Endothelial cell of umbilical vein (primary cell): Measurements from ENCODE around the gene ZFYVE28. TPM values are rescaled to one million over a fixed set of nuclear protein-coding genes. Genes with fewer than 3 reads are reported as not detected.

Source experiments
- BruUV-seq: library from RNA; stranded (reverse); fragments of 400-500 nt; replicated peaks from 2 replicates; lab custom pipeline; 2021; lab: Mats Ljungman, UMichigan
- CTCF ChIA-PET: fragments of 300-600, 350-600 bp; sonication (Branson Sonifier 250); formaldehyde crosslinking; loops from one replicate; lab custom pipeline; 2021; ENCODE audit warnings: antibody characterized with exemption, inconsistent platforms; lab: Charles Lee
- POLR2A ChIA-PET: fragments of 300-600, 350-600 bp; sonication (Branson Sonifier 250); formaldehyde crosslinking; loops from one replicate; lab custom pipeline; 2021; ENCODE audit warnings: antibody characterized with exemption, inconsistent platforms; lab: Charles Lee
- DNase-seq: peaks from one replicate; pipeline ENCODE4 v3.0.0-alpha.2; 2011; ENCODE audit warnings: low read depth, low spot score
- FAIRE-seq: peaks from 2 replicates; lab custom pipeline; 2011; peaks lifted over from hg19 to GRCh38; lab: Jason Lieb, UNC
- H2AFZ ChIP-seq: 2 replicates; pipeline ENCODE4 v1.6.0; 2012; ENCODE audit warnings: low read depth, low read length, control low read depth, inconsistent platforms
- H3K27ac ChIP-seq: 2 replicates; pipeline ENCODE4 v1.5.1; 2011; ENCODE audit warnings: low read depth, mild to moderate bottlenecking, control low read depth, low read length, moderate library complexity; ENCODE audit not compliant: insufficient read depth
- H3K27me3 ChIP-seq, 2 experiments: 2 replicates each; pipeline versions ENCODE4 v1.6.0 to v1.6.1; 2011; ENCODE audit warnings: low read length in 2 of 2, mixed read lengths in 1 of 2; ENCODE audit not compliant: control insufficient read depth in 2 of 2, insufficient read depth in 2 of 2
- H3K36me3 ChIP-seq, 2 experiments: 2 replicates in 1 of 2; 3 replicates in 1 of 2; pipeline ENCODE4 v1.5.1; 2011; ENCODE audit warnings: low read length in 2 of 2, mild to moderate bottlenecking in 1 of 2, moderate library complexity in 1 of 2; ENCODE audit not compliant: control insufficient read depth in 2 of 2, insufficient read depth in 2 of 2; ENCODE audit errors: extremely low read depth in 1 of 2
- H3K4me1 ChIP-seq: 3 replicates; pipeline ENCODE4 v1.5.1; 2011; ENCODE audit warnings: mild to moderate bottlenecking, low read length; ENCODE audit not compliant: control insufficient read depth, insufficient read depth; ENCODE audit errors: extremely low read depth
- H3K4me2 ChIP-seq: 2 replicates; pipeline ENCODE4 v1.6.1; 2011; ENCODE audit warnings: low read length, control low read depth, mixed read lengths; ENCODE audit not compliant: insufficient read depth
- H3K4me3 ChIP-seq, 3 experiments: fragments of 200-600 bp in 1 of 3; sonication (generic), shearing (Covaris generic) in 1 of 3; replicated peaks in 1 of 3; 2 replicates each; pipeline ENCODE4 v1.5.1; 2011 to 2016; ENCODE audit warnings: control low read depth in 3 of 3, low read length in 3 of 3, mild to moderate bottlenecking in 2 of 3, inconsistent platforms in 1 of 3, low read depth in 1 of 3, moderate library complexity in 1 of 3; ENCODE audit not compliant: insufficient read depth in 1 of 3
- H3K79me2 ChIP-seq: 2 replicates; pipeline ENCODE4 v1.6.0; 2012; ENCODE audit warnings: low read length, inconsistent platforms; ENCODE audit not compliant: control insufficient read depth, insufficient read depth
- H3K9ac ChIP-seq: replicated peaks from 2 replicates; pipeline ENCODE3; 2011; ENCODE audit warnings: low read length, control low read depth; ENCODE audit not compliant: insufficient read depth; ENCODE audit errors: extremely low read depth
- H3K9me1 ChIP-seq: replicated peaks from 3 replicates; pipeline ENCODE4 v1.6.0; 2011; ENCODE audit warnings: mild to moderate bottlenecking, low read length; ENCODE audit not compliant: control insufficient read depth, insufficient read depth; ENCODE audit errors: extremely low read depth
- H3K9me3 ChIP-seq: replicated peaks from 2 replicates; pipeline ENCODE4 v1.5.1; 2012; ENCODE audit warnings: low read length, inconsistent platforms; ENCODE audit not compliant: control insufficient read depth, insufficient read depth
- H4K20me1 ChIP-seq: replicated peaks from 2 replicates; pipeline ENCODE3; 2011; ENCODE audit warnings: mild to moderate bottlenecking, low read length; ENCODE audit not compliant: control insufficient read depth, insufficient read depth; ENCODE audit errors: extremely low read depth
- EZH2 ChIP-seq: IDR thresholded peaks from 2 replicates; pipeline ENCODE4 v1.6.1; 2012; ENCODE audit warnings: borderline replicate concordance, low read depth, mild to moderate bottlenecking, moderate library complexity, low read length, inconsistent platforms; ENCODE audit not compliant: severe bottlenecking
- GATA2 ChIP-seq: IDR thresholded peaks from 2 replicates; pipeline ENCODE4 v1.7.0; 2011; ENCODE audit warnings: low read depth, mild to moderate bottlenecking, moderate library complexity, mixed read lengths, low read length; ENCODE audit not compliant: insufficient read length, insufficient read depth
- POLR2AphosphoS5 ChIP-seq: IDR thresholded peaks from 2 replicates; pipeline ENCODE4 v1.6.1; 2012; ENCODE audit warnings: low read depth, mild to moderate bottlenecking, control low read depth, low read length, moderate library complexity; ENCODE audit not compliant: insufficient read depth
- dilution Hi-C: fragments of 300-500 bp; cut with MboI; formaldehyde crosslinking; loops from one replicate; pipeline ENCODE4 v1.15.0; 2019; ENCODE audit warnings: low sequenced_read_pairs; ENCODE audit not compliant: extremely low pct_ligation_motif_present
- intact Hi-C: fragments of 100-400 bp; cut with micrococcal nuclease; formaldehyde crosslinking; loops from one replicate; pipeline ENCODE4 v1.10.0; 2022
- polyA plus RNA-seq, 4 experiments: library from polyadenylated mRNA; depleted of rRNA in 3 of 4; stranded (reverse) in 3 of 4; unstranded in 1 of 4; fragments of >200 nt; gene quantifications; 2 replicates each; pipeline versions ENCODE4 v1.2.1 to v1.2.3, GENCODE V29; 2011 to 2012; ENCODE audit warnings: missing spikeins in 1 of 4
- total RNA-seq: library from RNA; stranded (reverse); gene quantifications from 2 replicates; pipeline ENCODE4 v1.2.3, GENCODE V29; 2021
- TF ChIP-seq, protein P1 (sequence below): IDR thresholded peaks from 2 replicates; pipeline ENCODE4 v1.6.1; 2011; ENCODE audit not compliant: insufficient read depth, insufficient read length

The ZFYVE28 gene
- total and polyA plus RNA-seq, 2 donors (not counting 3 experiments of a cell fraction or from before 2014, with no cell fraction given): 5.8 to 7.1 TPM

DNA sequence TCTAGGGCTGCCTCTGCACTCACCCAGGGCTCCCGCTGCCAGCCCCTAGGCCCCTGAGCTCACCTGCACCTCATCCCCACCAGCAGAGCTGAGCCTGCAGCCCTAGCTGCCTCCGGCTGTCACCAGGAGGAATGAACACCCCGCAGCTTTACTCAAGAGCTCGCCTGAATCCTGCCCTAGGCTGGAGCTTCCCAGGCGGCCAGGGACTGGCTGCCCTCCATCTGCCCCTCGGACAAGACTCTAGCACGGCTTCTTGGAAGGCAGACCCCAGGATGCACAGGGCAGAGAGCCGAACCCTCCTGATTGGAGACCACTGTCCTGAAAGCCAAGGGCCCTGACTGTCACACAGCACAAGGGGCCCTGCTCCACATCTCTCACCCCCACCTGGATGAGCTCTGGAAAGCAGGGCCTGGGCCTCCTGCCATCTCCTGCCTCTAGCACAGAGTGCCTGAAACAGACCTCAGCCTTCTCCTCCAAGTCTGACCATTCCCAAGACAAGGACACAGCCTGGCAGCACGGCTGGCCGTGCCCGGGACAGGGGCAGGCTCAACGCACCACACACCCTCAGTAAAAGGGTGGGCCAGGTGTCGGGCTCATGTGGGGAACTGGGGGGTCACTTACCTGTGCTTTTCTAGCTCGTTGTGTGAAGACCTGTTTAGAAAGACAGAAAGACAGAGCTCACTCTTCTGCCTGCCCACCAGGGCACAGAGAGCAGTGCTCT, 160.9 kb downstream of the ZFYVE28 start:
- dilution Hi-C loops: no loop called here
- peak overlapping the region; percentile 15 for H3K27ac ChIP-seq
- CTCF ChIA-PET: interaction anchor here (0.8 to 1.1 kb wide), 5 partner anchors 9 to 184 kb away, joined by 3 read pairs; no protein-coding TSS in a partner anchor
- FAIRE-seq (no peak), DNase-seq (no peak)
- H4K20me1 ChIP-seq: no peaks in the 10 kb centered on the region
- no peak overlapping the region for H3K4me3 ChIP-seq
- H3K4me2 ChIP-seq: no peak overlapping the region
- peaks cover 21% of the 10 kb centered on the region for H3K4me1 ChIP-seq
- peaks cover 15% of the 10 kb centered on the region for H3K79me2 ChIP-seq
- no peak for TF ChIP-seq EZH2
- no peak overlapping the region for H2AFZ ChIP-seq
- H3K27me3 ChIP-seq: no peaks in the 10 kb centered on the region
- intact Hi-C loops: loop anchor here (1.0 kb wide), 1 partner anchor 15 kb away; the partner anchor contains the start of genes HAUS3 and POLN
- H3K9me1 ChIP-seq: no peaks in the 10 kb centered on the region
- no TSS peak for BruUV-seq
- peak overlapping the region; percentile 14 for H3K9ac ChIP-seq
- POLR2A ChIA-PET: interaction anchor here (1.4 kb wide), 1 partner anchor 16 kb away, joined by 3 read pairs; the partner anchor contains the start of genes HAUS3 and POLN
- H3K9me3 ChIP-seq: no peaks in the 10 kb centered on the region
- peaks cover 0 to 35% of the 10 kb centered on the region in 2 experiments for H3K36me3 ChIP-seq

DNA sequence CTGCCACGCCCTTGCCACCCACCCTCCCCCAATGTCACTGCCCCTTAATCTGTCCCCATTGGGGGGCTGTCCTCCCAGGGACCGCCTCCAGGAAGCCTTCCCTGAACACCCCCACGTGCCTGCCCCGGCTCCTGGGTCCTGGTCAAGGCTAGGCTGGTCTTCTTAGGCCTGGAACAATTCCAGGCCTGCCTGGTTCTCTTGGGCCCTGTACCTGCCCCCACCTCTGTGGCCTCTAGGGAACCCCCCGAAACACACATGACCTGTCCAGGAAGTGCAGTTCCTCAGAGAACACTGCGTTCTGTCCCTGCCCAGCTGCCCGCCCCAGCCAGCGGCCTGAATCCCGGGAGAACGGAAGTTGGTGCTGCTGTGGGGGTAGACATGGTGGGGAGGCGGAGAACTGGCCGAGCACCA, 161.7 kb downstream of the ZFYVE28 start:
- dilution Hi-C loops: no loop called here

More for the DNA sequence above, 161.7 kb downstream of the ZFYVE28 start:
- H3K36me3 ChIP-seq: peaks cover 0 to 36% of the 10 kb centered on the region in 2 experiments
- H3K27ac ChIP-seq: peak overlapping the region; percentile 15
- H3K9me1 ChIP-seq: no peaks in the 10 kb centered on the region
- DNase-seq (peak; percentile 11), FAIRE-seq (peak; percentile 31)
- H3K79me2 ChIP-seq: peaks cover 15% of the 10 kb centered on the region
- H3K4me1 ChIP-seq: peaks cover 21% of the 10 kb centered on the region
- no peak for TF ChIP-seq GATA2
- peak; percentile 63 for TF ChIP-seq POLR2AphosphoS5
- TF ChIP-seq, protein P1, sequence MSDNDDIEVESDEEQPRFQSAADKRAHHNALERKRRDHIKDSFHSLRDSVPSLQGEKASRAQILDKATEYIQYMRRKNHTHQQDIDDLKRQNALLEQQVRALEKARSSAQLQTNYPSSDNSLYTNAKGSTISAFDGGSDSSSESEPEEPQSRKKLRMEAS: no peak
- ChIA-PET POLR2A (interaction anchor here (1.4 kb wide), 1 partner anchor 15 kb away, joined by 3 read pairs; the partner anchor contains the start of genes HAUS3 and POLN), CTCF (interaction anchor here (0.8 to 1.1 kb wide), 4 partner anchors 8 to 37 kb away, joined by 3 read pairs; no protein-coding TSS in a partner anchor)
- no TSS peak for BruUV-seq
- intact Hi-C loops: loop anchor here (1.0 kb wide), 1 partner anchor 14 kb away; the partner anchor contains the start of genes HAUS3 and POLN
- H2AFZ ChIP-seq: no peak overlapping the region
- no peak overlapping the region for H3K4me3 ChIP-seq
- no peaks in the 10 kb centered on the region for H3K27me3 ChIP-seq
- no peaks in the 10 kb centered on the region for H4K20me1 ChIP-seq
- H3K4me2 ChIP-seq: no peak overlapping the region
- no peaks in the 10 kb centered on the region for H3K9me3 ChIP-seq
- H3K9ac ChIP-seq: no peak overlapping the region
